HT-29 (cell line): ENCODE results near the gene ABLIM2. TPM values are rescaled to one million over a fixed set of nuclear protein-coding genes. Genes with fewer than 3 reads are reported as not detected.
A peak's percentile ranks its signal among the peaks of the same experiment; 100 is the strongest.

ENCODE experiments used
- DNase-seq: peaks from one replicate; pipeline ENCODE4 v3.0.0-alpha.2; 2015; ENCODE audit warnings: low spot score
- total RNA-seq: library from RNA; depleted of rRNA; stranded (reverse); fragments of >200 nt; shearing (Covaris generic); gene quantifications from 2 replicates; pipeline ENCODE4 v1.2.3, GENCODE V29; 2014

The ABLIM2 gene
- total RNA-seq, 1 experiment from 2014 or later, result 0.13 TPM

- DNase-seq, result peak; percentile 54
Measured at GRCh38 chr4:8176547-8177399, 18.2 kb upstream of the ABLIM2 start.

- no peak for DNase-seq
Measured at GRCh38 chr4:8175686-8176085, 17.1 kb upstream of the ABLIM2 start.

- DNase-seq, result no peak
Measured at GRCh38 chr4:8174970-8175369, 16.4 kb upstream of the ABLIM2 start.

- no peak for DNase-seq
Measured at GRCh38 chr4:8173492-8174242, 15.1 kb upstream of the ABLIM2 start.

GRCh38 chr4:8171984-8172924 is 13.6 kb upstream of the ABLIM2 start:
- no peak for DNase-seq

- no peak for DNase-seq
Measured at GRCh38 chr4:8171266-8171665, 12.7 kb upstream of the ABLIM2 start.

- no peak for DNase-seq
Measured at GRCh38 chr4:8170341-8170740, 11.7 kb upstream of the ABLIM2 start.

- DNase-seq, result no peak
Measured at GRCh38 chr4:8169763-8170162, 11.2 kb upstream of the ABLIM2 start.

GRCh38 chr4:8168832-8169598 is 10.4 kb upstream of the ABLIM2 start:
- DNase-seq, result no peak

- no peak for DNase-seq
Measured at GRCh38 chr4:8168232-8168631, 9.6 kb upstream of the ABLIM2 start.

GRCh38 chr4:8167815-8168214 is 9.2 kb upstream of the ABLIM2 start:
- peak; percentile 35 for DNase-seq

- DNase-seq, result no peak
Measured at GRCh38 chr4:8167291-8167690, 8.7 kb upstream of the ABLIM2 start.

GRCh38 chr4:8165374-8165896 is 6.8 kb upstream of the ABLIM2 start:
- DNase-seq, result no peak

- DNase-seq, result no peak
Measured at GRCh38 chr4:8164687-8165086, 6.1 kb upstream of the ABLIM2 start.

- DNase-seq, result no peak
Measured at GRCh38 chr4:8164194-8164565, 5.6 kb upstream of the ABLIM2 start.

- DNase-seq, result no peak
Measured at GRCh38 chr4:8163436-8164193, 5.0 kb upstream of the ABLIM2 start.

GRCh38 chr4:8163026-8163425 is 4.4 kb upstream of the ABLIM2 start:
- DNase-seq, result no peak

GRCh38 chr4:8162625-8163024 is 4.0 kb upstream of the ABLIM2 start:
- no peak for DNase-seq

- DNase-seq, result no peak
Measured at GRCh38 chr4:8160572-8160971, 2.0 kb upstream of the ABLIM2 start.

- no peak for DNase-seq
Measured at GRCh38 chr4:8160233-8160560, 1.6 kb upstream of the ABLIM2 start.
